CD4-positive, CD25-positive, alpha-beta regulatory T cell (primary cell): ENCODE data around the gene SERPINA5. TPM values are rescaled to one million over a fixed set of nuclear protein-coding genes. Genes with fewer than 3 reads are reported as not detected.
"Not testable (repeated sequence)": the region's sequence is repeated elsewhere in the genome, so short reads cannot be mapped to it uniquely, and the experiment has no call there.

ENCODE experiments used
- ATAC-seq, 2 donors: fragments of 150-1000 bp; cut with Tn5 transposase; one replicate each; pipeline ENCODE4 v1.10.0; 2021; ENCODE audit warnings: low read depth in 2 of 2, moderate number of reproducible peaks in 2 of 2, moderate library complexity in 1 of 2
- DNase-seq, 3 donors: peaks; one replicate each; pipeline versions ENCODE4 v3.0.0 to v3.0.0-alpha.2; 2012 to 2022; ENCODE audit warnings: mixed read lengths in 1 of 3
- H3K27ac ChIP-seq: one replicate; pipeline ENCODE4 v1.7.0; 2013; ENCODE audit warnings: mild to moderate bottlenecking, low read length; ENCODE audit not compliant: insufficient read depth, poor library complexity, severe bottlenecking
- H3K27me3 ChIP-seq: one replicate; pipeline ENCODE4 v1.7.0; 2013; ENCODE audit warnings: low read length; ENCODE audit not compliant: control insufficient read depth, insufficient read depth
- H3K36me3 ChIP-seq: one replicate; pipeline ENCODE4 v1.7.0; 2013; ENCODE audit warnings: mild to moderate bottlenecking, low read length, moderate library complexity; ENCODE audit not compliant: control insufficient read depth, insufficient read depth
- H3K4me1 ChIP-seq: 2 replicates; pipeline ENCODE4 v1.7.0; 2013; ENCODE audit warnings: mild to moderate bottlenecking, low read length; ENCODE audit not compliant: insufficient read depth, control insufficient read depth, poor library complexity, severe bottlenecking
- H3K4me3 ChIP-seq: one replicate; pipeline ENCODE4 v1.7.0; 2013; ENCODE audit warnings: low read depth, mild to moderate bottlenecking, low read length, moderate library complexity
- H3K9me3 ChIP-seq, 2 experiments: 1 replicate in 1 of 2; 2 replicates in 1 of 2; pipeline ENCODE4 v1.7.0; 2013; ENCODE audit warnings: low read length in 2 of 2, mild to moderate bottlenecking in 1 of 2, moderate library complexity in 1 of 2; ENCODE audit not compliant: control insufficient read depth in 2 of 2
- H3K27ac Mint-ChIP-seq, 3 donors: one replicate each; pipeline ENCODE4 v1.8.0; 2020 to 2022; ENCODE audit warnings: mild to moderate bottlenecking in 3 of 3, mixed read lengths in 3 of 3, moderate library complexity in 2 of 3
- H3K27me3 Mint-ChIP-seq: one replicate; pipeline ENCODE4 v1.8.0; 2022; ENCODE audit warnings: mild to moderate bottlenecking, mixed read lengths
- H3K36me3 Mint-ChIP-seq: one replicate; pipeline ENCODE4 v1.8.0; 2020; ENCODE audit warnings: mixed read lengths
- H3K4me1 Mint-ChIP-seq, 4 donors: one replicate each; pipeline ENCODE4 v1.8.0; 2020 to 2022; ENCODE audit warnings: mixed read lengths in 4 of 4, mild to moderate bottlenecking in 1 of 4
- H3K4me3 Mint-ChIP-seq, 4 donors: one replicate each; pipeline ENCODE4 v1.8.0; 2020 to 2022; ENCODE audit warnings: mild to moderate bottlenecking in 4 of 4, mixed read lengths in 4 of 4, moderate library complexity in 3 of 4
- H3K9me3 Mint-ChIP-seq, 7 donors: one replicate each; pipeline ENCODE4 v1.8.0; 2020 to 2022; ENCODE audit warnings: mixed read lengths in 7 of 7, mild to moderate bottlenecking in 3 of 7, moderate library complexity in 2 of 7
- polyA plus RNA-seq, 4 donors: library from polyadenylated mRNA; unstranded; fragments of 300-500 nt; fragmentation: Illumina TruSeq; gene quantifications; one replicate each; pipeline ENCODE4 v1.2.3, GENCODE V29; 2021
- total RNA-seq: library from RNA; stranded (reverse); gene quantifications from one replicate; pipeline ENCODE4 v1.2.3, GENCODE V29; 2022

The SERPINA5 gene
- total and polyA plus RNA-seq, 5 donors from 2014 or later, result not detected

DNA sequence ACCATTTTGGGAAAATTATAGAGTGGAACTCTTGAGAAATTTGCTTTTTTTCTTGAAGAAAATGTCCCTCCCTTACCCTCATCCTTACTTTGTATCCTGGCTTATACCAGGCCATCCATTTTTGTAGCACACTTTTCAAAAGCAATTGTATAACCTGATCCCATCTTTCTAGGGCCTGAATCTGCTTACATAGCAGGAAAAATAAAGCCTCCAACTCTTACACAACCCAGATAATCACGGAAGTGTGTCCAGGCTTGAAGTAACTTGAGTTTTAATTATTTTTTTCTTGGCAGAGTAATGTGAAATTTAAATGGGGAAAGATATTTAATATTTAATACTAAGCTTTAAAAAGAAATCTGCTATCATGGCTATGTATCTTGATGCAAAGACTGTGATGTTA, 53.9 kb downstream of the SERPINA5 start:
- Histone ChIP-seq H3K9me3 (no peaks in the 10 kb centered on the region), H3K4me3 (no peak overlapping the region), H3K27ac (no peak overlapping the region), H3K36me3 (no peaks in the 10 kb centered on the region), H3K4me1 (no peaks in the 10 kb centered on the region), H3K27me3 (no peaks in the 10 kb centered on the region)
- Mint-ChIP-seq H3K4me3 (no peak overlapping the region), H3K4me1 (no peaks in the 10 kb centered on the region), H3K27ac (no peak overlapping the region), H3K9me3 (peaks cover 0 to 3% (median 0%) of the 10 kb centered on the region in 7 donors), H3K27me3 (no peaks in the 10 kb centered on the region), H3K36me3 (no peaks in the 10 kb centered on the region)
- ATAC-seq (no peak), DNase-seq (no peak)

DNA sequence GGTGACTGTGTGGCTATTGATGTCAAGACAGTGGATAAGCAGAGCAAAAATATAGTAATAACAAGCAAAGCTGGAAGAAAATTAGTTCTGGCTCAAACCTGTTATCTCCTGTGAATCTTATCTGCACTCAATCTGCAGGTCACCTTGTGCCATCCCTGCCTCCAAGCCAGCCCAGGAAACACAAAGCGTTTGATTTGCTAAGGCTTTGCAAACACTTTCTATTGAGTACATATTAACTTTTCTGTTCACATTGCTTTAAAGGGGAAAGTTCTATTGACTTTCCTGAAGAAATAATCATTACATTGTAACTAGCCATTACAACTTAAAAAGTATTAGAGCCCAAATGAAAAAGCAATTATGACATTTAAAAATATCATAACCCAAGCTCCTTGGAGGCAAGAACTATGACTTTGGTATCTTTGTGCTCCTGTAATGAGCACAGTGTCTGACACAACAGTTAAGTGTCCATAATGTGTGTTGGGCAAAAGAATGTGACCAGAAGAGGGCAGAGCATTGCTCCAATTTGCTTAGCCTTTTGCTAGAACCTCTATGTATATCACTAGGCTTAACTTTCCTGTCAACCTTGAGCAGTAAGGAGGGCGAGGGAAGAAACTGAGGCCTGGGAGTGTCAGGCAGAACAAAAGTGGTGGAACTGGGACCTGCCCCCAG, 55.7 kb downstream of the SERPINA5 start:
- H3K9me3 ChIP-seq, result no peaks in the 10 kb centered on the region
- H3K4me3 ChIP-seq, result no peak overlapping the region

GRCh38 chr14:94637814-94638213, 56.6 kb downstream of the SERPINA5 start:
- H3K9me3 Mint-ChIP-seq, H3K4me1 ChIP-seq, H3K4me1 Mint-ChIP-seq, ATAC-seq, H3K27me3 Mint-ChIP-seq, H3K4me3 Mint-ChIP-seq, H3K4me3 ChIP-seq, H3K36me3 Mint-ChIP-seq, H3K27me3 ChIP-seq, H3K36me3 ChIP-seq, H3K27ac ChIP-seq, DNase-seq, H3K9me3 ChIP-seq, H3K27ac Mint-ChIP-seq: not testable (repeated sequence)

More for the DNA sequence above, 55.7 kb downstream of the SERPINA5 start:
- Mint-ChIP-seq H3K36me3 (no peaks in the 10 kb centered on the region), H3K4me1 (no peaks in the 10 kb centered on the region), H3K27ac (no peak overlapping the region), H3K4me3 (no peak overlapping the region), H3K27me3 (no peaks in the 10 kb centered on the region), H3K9me3 (peaks cover 0 to 3% (median 0%) of the 10 kb centered on the region in 7 donors)
- Histone ChIP-seq H3K27me3 (no peaks in the 10 kb centered on the region), H3K4me1 (no peaks in the 10 kb centered on the region), H3K36me3 (no peaks in the 10 kb centered on the region), H3K27ac (no peak overlapping the region)
- DNase-seq, result no peak
- ATAC-seq, result no peak

DNA sequence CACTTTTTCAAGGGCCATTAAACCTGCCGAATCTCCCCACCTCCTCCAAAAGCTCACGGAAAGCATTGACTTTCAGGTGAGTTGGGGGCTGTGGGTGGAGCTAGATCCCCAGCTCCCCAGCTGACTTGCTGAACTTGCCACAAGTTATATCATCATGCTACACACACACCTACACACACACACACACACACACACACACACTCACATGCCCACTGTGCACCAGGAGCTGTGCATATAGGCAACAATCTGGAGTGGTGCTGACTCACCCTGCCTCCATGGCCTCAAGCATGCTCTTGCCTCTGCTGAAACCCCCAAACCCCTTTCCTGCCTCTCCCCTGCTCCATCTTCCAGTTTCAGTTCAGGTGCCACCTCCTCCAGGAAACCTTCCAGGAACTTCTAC, 57.1 kb downstream of the SERPINA5 start:
- H3K27ac ChIP-seq, result no peak overlapping the region
- DNase-seq (no peak), ATAC-seq (no peak)
- no peak overlapping the region for H3K4me3 Mint-ChIP-seq
- no peaks in the 10 kb centered on the region for H3K4me1 ChIP-seq
- H3K36me3 Mint-ChIP-seq, result no peaks in the 10 kb centered on the region
- no peaks in the 10 kb centered on the region for H3K4me1 Mint-ChIP-seq
- H3K9me3 ChIP-seq, result no peaks in the 10 kb centered on the region
- no peaks in the 10 kb centered on the region for H3K36me3 ChIP-seq
- H3K9me3 Mint-ChIP-seq, result peaks cover 0 to 3% (median 0%) of the 10 kb centered on the region in 7 donors
- H3K27ac Mint-ChIP-seq, result no peak overlapping the region
- no peaks in the 10 kb centered on the region for H3K27me3 Mint-ChIP-seq
- no peak overlapping the region for H3K4me3 ChIP-seq
- H3K27me3 ChIP-seq, result no peaks in the 10 kb centered on the region

DNA sequence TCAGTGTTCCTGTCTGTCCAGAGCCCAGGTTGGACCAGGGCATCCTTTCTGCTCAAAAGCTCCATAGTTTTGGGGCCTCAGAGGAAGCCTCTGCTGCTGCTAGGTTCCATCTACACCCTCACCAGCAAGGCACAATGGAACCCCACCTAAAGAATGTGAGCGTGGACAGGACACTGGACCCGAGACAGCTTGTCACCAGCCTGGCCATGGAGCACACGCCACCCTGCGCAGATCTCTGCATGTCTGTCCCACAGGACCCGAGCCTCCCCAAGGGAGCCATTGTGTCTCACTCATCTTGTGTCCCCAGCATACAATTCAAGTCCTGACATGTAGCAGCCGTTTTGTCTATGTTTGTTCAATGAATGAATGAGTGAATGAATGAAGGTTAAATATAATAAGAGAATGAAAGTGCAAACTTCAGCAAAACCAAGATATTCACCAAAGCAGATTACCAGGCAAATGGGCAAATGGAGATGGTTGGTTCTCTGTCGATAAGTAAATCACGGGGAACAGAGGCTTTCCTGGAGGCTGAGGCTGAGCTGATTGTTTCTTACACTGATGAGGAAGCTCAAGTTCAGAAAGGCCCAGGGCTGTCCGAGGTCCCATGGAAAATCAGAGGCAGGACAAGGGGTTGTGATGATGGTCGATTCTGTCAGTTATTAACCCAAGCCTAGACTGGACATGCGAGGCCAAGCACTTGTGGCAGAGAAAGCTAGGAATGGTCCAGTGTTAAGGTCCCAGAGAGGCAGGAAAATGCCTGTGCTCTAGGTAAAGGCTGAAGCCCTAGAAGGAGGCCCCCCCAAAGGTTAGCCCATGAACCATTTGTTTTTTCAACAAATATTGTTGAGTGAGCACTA, 58.0 kb downstream of the SERPINA5 start:
- Mint-ChIP-seq H3K9me3 (peaks cover 0 to 3% (median 0%) of the 10 kb centered on the region in 7 donors), H3K27ac (peak overlapping the region in 1 of 3 donors; percentile 42), H3K4me3 (no peak overlapping the region), H3K4me1 (no peaks in the 10 kb centered on the region), H3K27me3 (no peaks in the 10 kb centered on the region), H3K36me3 (no peaks in the 10 kb centered on the region)
- no peak for ATAC-seq
- H3K4me1 ChIP-seq, result no peaks in the 10 kb centered on the region
- DNase-seq, result no peak
- no peaks in the 10 kb centered on the region for H3K27me3 ChIP-seq
- H3K36me3 ChIP-seq, result no peaks in the 10 kb centered on the region
- no peak overlapping the region for H3K4me3 ChIP-seq
- H3K9me3 ChIP-seq, result no peaks in the 10 kb centered on the region
- H3K27ac ChIP-seq, result no peak overlapping the region

DNA sequence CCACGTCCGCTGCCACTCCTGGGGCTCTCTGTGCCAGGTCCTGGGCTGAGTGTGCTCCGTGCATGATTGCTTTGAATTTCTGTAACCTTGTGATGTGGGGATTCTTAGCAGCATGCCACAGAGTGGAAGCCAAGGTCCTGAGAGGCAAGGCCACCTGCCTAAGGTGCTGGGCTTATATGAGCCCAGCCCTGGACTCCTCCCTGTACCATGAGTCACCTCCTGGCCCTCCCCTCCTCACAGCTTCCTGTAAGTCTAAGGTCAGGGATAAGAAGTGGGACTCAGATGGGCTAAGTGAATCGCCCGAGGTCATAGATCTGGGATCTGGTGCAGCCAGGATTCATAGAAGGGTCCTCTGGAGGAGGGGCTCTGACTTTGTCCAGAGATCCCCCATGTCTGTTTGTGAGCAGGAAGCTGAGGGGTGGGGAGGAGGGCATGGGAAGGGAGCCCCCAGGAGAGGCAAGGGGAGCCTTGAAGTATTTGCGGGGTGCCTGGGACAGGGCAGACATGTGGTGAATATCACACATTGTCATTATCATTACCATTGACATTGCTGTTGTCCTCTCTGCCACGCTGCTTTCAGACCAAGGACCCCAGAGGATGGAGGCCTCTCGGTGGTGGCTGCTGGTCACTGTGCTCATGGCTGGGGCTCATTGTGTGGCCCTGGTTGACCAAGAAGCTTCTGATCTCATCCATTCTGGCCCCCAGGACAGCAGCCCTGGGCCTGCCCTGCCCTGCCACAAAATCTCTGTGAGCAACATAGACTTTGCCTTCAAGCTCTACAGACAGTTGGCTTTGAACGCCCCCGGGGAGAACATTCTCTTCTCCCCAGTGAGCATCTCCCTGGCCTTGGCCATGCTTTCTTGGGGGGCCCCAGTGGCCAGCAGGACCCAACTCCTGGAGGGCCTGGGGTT, 59.8 kb downstream of the SERPINA5 start:
- H3K36me3 Mint-ChIP-seq, result peaks cover 2% of the 10 kb centered on the region
- no peak overlapping the region for H3K27ac ChIP-seq
- no peak overlapping the region for H3K27ac Mint-ChIP-seq
- no peaks in the 10 kb centered on the region for H3K4me1 ChIP-seq
- no peak for ATAC-seq
- no peaks in the 10 kb centered on the region for H3K36me3 ChIP-seq
- no peak overlapping the region for H3K4me3 Mint-ChIP-seq
- DNase-seq, result no peak
- no peaks in the 10 kb centered on the region for H3K9me3 ChIP-seq
- no peaks in the 10 kb centered on the region for H3K4me1 Mint-ChIP-seq
- H3K27me3 Mint-ChIP-seq, result no peaks in the 10 kb centered on the region
- peaks cover 0 to 4% (median 0%) of the 10 kb centered on the region in 7 donors for H3K9me3 Mint-ChIP-seq
- H3K4me3 ChIP-seq, result no peak overlapping the region
- H3K27me3 ChIP-seq, result no peaks in the 10 kb centered on the region

DNA sequence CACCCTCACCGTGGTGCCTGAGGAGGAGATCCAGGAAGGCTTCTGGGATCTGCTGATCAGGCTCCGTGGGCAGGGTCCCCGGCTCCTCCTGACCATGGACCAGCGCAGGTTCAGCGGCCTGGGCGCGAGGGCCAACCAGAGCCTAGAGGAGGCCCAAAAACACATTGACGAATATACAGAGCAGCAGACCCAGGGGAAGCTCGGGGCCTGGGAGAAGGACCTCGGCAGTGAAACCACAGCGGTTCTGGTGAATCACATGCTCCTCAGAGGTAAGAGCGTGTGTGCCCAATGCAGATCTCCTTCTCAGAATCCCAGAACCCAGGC, 60.4 kb downstream of the SERPINA5 start:
- no peaks in the 10 kb centered on the region for H3K4me1 Mint-ChIP-seq
- no peaks in the 10 kb centered on the region for H3K27me3 Mint-ChIP-seq

More for the DNA sequence above, 60.4 kb downstream of the SERPINA5 start:
- Histone ChIP-seq H3K36me3 (no peaks in the 10 kb centered on the region), H3K9me3 (no peaks in the 10 kb centered on the region), H3K27me3 (no peaks in the 10 kb centered on the region), H3K27ac (no peak overlapping the region), H3K4me3 (no peak overlapping the region), H3K4me1 (no peaks in the 10 kb centered on the region)
- Mint-ChIP-seq H3K4me3 (no peak overlapping the region), H3K9me3 (peaks cover 0 to 6% (median 0%) of the 10 kb centered on the region in 7 donors), H3K36me3 (peaks cover 3% of the 10 kb centered on the region), H3K27ac (peak overlapping the region in 1 of 3 donors; percentile 13)
- ATAC-seq (no peak), DNase-seq (no peak)
